ENCODE data around the gene NFATC2IP.

NFATC2IP gene

GRCh38 chr16:28950648-28951409 lies at the start of gene NFATC2IP:
Gene NFATC2IP (plus strand): TSS chr16:28950937. CDS start chr16:28951012, 75 bp downstream.
- TF ChIP-seq CTCF (IDR thresholded peaks at IDR 0.05): no peak

DNA sequence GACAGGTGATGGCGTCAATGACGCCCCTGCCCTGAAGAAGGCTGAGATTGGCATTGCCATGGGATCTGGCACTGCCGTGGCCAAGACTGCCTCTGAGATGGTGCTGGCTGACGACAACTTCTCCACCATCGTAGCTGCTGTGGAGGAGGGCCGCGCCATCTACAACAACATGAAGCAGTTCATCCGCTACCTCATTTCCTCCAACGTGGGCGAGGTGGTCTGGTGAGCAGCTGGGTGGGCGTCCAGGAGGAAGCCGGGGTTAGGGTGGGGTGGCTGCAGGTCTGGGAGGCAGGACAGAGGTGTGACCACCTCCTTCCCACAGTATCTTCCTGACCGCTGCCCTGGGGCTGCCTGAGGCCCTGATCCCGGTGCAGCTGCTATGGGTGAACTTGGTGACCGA lies 48.9 kb upstream of the NFATC2IP start:
- no peak for TF ChIP-seq CTCF (IDR thresholded peaks at IDR 0.05)

- no peak for TF ChIP-seq CTCF (IDR thresholded peaks at IDR 0.05)
Measured at GRCh38 chr16:28902909-28903308, 47.8 kb upstream of the NFATC2IP start.

- no peak for TF ChIP-seq CTCF (IDR thresholded peaks at IDR 0.05)
Measured at GRCh38 chr16:28903344-28904042, 47.2 kb upstream of the NFATC2IP start.

GRCh38 chr16:28904363-28904762 lies 46.4 kb upstream of the NFATC2IP start:
- no peak for TF ChIP-seq CTCF (IDR thresholded peaks at IDR 0.05)

GRCh38 chr16:28904828-28905227 lies 45.9 kb upstream of the NFATC2IP start:
- no peak for TF ChIP-seq CTCF (IDR thresholded peaks at IDR 0.05)

- no peak for TF ChIP-seq CTCF (IDR thresholded peaks at IDR 0.05)
Measured at GRCh38 chr16:28905229-28905754, 45.4 kb upstream of the NFATC2IP start.

Measured in LNCAP (cell line).